ENCODE measurements around the gene SND1.

DNA sequence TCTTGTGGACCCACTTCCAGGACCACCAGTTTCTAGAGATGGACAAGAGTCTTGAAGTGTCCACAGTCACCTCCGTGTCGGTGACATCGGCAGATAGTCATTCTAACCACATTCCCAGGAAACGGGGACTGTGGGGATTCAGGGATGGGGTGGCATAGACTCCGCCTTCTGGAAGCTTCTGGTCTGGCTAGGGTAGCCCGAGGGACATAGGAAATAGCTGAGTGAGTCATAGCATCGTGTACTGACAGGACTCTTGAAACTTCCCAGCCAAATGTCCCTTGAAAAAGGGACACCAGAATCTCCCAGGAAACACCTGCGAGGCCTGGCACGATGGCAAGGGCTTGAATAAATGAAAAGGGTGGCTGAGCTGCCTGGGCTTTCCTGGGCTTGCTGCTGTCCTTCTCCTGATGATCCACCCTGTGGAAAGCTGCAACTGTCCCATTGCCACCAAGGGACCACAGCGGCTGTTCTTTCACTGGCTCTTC, 463.4 kb downstream of the SND1 start:
- TF ChIP-seq, protein P1, sequence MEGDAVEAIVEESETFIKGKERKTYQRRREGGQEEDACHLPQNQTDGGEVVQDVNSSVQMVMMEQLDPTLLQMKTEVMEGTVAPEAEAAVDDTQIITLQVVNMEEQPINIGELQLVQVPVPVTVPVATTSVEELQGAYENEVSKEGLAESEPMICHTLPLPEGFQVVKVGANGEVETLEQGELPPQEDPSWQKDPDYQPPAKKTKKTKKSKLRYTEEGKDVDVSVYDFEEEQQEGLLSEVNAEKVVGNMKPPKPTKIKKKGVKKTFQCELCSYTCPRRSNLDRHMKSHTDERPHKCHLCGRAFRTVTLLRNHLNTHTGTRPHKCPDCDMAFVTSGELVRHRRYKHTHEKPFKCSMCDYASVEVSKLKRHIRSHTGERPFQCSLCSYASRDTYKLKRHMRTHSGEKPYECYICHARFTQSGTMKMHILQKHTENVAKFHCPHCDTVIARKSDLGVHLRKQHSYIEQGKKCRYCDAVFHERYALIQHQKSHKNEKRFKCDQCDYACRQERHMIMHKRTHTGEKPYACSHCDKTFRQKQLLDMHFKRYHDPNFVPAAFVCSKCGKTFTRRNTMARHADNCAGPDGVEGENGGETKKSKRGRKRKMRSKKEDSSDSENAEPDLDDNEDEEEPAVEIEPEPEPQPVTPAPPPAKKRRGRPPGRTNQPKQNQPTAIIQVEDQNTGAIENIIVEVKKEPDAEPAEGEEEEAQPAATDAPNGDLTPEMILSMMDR (IDR thresholded peaks at IDR 0.05): no peak
- TF ChIP-seq POLR2AphosphoS5 (IDR thresholded peaks at IDR 0.05; ENCODE audit: insufficient read depth in 1 of 2, low read depth in 1 of 2) (no peak), POLR2A (IDR thresholded peaks at IDR 0.05) (no peak)

Data from vagina (tissue), 2 donors.